HL-60 (cell line): ENCODE results near the gene ESR2.

Experiments used
- POLR2AphosphoS5 ChIP-seq: IDR thresholded peaks from 2 replicates; pipeline ENCODE4 v1.6.1; 2012; ENCODE audit warnings: low read depth
- SPI1 ChIP-seq: IDR thresholded peaks from 2 replicates; pipeline ENCODE4 v1.6.1; 2012; ENCODE audit warnings: low read depth, mild to moderate bottlenecking, borderline replicate concordance
- TF ChIP-seq, protein P1 (sequence below): IDR thresholded peaks from one replicate; pipeline ENCODE4 v1.5.1; 2011; ENCODE audit warnings: low read length, control low read depth, inconsistent platforms; ENCODE audit not compliant: insufficient read depth
- TF ChIP-seq, protein P2 (sequence below): IDR thresholded peaks from 2 replicates; pipeline ENCODE4 v1.6.1; 2012; ENCODE audit warnings: low read depth; ENCODE audit not compliant: insufficient replicate concordance

DNA sequence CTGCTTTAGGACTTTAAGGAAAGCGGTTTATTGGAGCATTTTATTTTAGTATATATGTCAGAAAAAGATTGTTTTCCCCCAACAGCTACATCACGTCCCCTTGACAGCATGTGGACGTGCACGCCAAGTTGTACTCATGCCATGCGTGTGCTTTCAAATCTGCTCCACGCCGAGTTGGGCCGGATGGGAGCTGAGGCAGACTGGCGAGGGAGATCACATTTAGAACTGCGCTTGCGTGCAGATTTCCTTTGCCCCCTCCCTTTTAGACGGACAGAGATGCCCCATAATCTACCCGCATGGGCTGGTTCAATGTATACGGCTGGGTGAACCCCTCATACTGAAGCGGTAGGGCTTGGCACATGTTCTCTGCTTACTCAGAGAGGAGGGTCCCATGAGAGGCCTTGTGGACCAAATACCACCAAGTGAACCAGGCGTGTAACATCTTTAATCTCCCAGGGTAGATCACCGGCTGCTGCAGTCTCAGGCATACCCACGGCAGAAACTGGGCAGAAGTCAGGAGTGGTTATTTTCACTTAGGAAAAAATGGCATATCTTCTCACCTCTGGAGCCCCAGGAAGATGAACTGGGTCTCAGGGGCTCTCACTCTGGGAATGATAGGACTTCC is 92.1 kb downstream of the ESR2 start:
- TF ChIP-seq, protein P1, sequence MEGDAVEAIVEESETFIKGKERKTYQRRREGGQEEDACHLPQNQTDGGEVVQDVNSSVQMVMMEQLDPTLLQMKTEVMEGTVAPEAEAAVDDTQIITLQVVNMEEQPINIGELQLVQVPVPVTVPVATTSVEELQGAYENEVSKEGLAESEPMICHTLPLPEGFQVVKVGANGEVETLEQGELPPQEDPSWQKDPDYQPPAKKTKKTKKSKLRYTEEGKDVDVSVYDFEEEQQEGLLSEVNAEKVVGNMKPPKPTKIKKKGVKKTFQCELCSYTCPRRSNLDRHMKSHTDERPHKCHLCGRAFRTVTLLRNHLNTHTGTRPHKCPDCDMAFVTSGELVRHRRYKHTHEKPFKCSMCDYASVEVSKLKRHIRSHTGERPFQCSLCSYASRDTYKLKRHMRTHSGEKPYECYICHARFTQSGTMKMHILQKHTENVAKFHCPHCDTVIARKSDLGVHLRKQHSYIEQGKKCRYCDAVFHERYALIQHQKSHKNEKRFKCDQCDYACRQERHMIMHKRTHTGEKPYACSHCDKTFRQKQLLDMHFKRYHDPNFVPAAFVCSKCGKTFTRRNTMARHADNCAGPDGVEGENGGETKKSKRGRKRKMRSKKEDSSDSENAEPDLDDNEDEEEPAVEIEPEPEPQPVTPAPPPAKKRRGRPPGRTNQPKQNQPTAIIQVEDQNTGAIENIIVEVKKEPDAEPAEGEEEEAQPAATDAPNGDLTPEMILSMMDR: no peak
- TF ChIP-seq, protein P2, sequence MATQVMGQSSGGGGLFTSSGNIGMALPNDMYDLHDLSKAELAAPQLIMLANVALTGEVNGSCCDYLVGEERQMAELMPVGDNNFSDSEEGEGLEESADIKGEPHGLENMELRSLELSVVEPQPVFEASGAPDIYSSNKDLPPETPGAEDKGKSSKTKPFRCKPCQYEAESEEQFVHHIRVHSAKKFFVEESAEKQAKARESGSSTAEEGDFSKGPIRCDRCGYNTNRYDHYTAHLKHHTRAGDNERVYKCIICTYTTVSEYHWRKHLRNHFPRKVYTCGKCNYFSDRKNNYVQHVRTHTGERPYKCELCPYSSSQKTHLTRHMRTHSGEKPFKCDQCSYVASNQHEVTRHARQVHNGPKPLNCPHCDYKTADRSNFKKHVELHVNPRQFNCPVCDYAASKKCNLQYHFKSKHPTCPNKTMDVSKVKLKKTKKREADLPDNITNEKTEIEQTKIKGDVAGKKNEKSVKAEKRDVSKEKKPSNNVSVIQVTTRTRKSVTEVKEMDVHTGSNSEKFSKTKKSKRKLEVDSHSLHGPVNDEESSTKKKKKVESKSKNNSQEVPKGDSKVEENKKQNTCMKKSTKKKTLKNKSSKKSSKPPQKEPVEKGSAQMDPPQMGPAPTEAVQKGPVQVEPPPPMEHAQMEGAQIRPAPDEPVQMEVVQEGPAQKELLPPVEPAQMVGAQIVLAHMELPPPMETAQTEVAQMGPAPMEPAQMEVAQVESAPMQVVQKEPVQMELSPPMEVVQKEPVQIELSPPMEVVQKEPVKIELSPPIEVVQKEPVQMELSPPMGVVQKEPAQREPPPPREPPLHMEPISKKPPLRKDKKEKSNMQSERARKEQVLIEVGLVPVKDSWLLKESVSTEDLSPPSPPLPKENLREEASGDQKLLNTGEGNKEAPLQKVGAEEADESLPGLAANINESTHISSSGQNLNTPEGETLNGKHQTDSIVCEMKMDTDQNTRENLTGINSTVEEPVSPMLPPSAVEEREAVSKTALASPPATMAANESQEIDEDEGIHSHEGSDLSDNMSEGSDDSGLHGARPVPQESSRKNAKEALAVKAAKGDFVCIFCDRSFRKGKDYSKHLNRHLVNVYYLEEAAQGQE: no peak
- TF ChIP-seq SPI1 (no peak), POLR2AphosphoS5 (no peak)
